GM11168 (cell line): ENCODE measurements around the gene IQGAP2.

ENCODE experiments used
- in situ Hi-C: fragments of 300-500 bp; cut with MboI; formaldehyde crosslinking; loops from one replicate; pipeline ENCODE4 v1.12.0; 2022; ENCODE audit warnings: low sequenced_read_pairs; ENCODE audit not compliant: unreplicated experiment

The IQGAP2 gene

DNA sequence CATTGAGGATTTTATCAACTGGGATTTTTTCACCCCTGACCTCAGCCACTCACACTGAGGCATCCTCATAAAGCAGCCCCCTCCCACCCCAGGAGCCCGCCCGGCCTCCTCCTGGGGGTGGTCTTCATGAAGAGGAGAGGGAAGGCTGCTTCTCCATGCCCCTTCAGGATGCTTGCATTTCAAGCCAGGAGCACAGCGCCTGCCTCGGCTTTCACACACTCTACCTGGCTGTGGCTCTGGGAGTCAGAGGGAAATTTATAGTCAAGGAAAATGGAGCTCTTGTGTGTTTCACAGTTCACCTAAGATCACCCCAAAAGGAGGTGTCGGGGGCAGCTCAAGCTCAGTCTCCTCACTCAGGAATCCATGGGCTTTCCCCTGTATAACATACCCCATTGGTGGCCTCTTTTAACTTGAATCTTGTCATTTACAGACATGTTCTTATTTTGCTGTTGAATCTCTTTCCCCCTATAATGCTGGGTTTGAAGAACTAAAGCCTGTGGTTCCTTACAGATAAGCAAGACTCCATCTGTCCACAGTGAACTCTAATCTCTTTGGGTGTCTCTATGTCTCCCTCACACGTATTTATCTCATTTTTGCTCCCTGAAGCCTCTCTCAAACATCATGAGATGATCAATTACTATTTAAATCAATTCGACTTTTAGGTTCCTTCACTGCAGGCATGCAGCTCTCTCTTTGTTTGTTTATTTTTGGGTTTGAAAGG lies 22.6 kb upstream of the IQGAP2 start:
- in situ Hi-C loops = no loop called here

DNA sequence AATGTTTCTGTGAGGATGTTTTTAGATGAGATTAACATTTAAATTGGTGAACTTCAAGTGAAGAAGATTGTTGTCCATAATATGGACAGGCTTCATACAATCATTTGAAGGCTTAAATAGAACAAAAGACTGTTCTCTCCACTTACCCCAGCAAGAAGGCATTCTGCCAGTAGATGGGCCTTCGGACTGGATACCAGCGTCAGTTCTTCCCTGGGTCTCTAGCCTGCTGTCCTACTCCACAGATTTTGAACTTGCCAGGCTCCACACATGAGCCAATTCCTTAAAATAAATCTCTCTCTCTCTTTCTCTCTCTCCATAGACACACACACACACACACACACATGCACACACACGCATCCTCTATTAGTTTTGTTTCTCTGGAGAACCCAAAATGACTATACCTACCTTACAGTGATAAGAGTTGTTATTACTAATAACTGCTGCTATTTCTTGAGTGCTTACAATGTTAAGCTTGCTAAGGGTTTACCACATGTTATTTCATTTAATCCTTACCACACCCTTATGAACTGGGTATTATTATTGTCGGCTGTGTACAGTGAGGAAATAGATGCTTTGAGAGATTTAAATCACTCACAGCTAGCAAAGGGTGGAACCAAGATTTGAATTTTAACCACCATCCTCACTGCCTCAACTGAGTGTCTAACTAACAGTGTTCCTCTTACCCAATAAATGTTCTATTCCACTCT lies 19.8 kb upstream of the IQGAP2 start:
- in situ Hi-C loops = no loop called here

GRCh38 chr5:76384189-76384588 lies 18.9 kb upstream of the IQGAP2 start:
- in situ Hi-C loops = no loop called here

DNA sequence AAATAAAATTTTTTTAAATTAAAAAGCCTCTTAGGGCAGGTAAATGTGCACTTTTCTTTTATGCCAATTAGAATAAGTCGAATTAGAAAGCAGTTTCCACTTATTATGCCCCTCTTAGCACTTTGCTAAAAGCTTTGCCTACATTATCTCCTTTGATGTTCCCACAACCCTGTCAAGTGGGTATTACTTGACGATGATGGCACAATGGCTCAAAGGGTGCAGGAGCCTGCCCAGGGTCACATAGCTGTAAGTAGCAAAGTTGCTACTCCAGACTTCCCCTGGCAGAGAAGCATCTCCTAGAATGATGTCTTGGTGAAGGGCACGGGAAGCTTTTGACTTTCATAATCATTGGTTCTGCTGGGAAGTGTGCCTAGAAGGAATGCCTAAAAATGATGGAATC lies 18.4 kb upstream of the IQGAP2 start:
- in situ Hi-C loops = no loop called here

GRCh38 chr5:76385540-76385939 lies 17.5 kb upstream of the IQGAP2 start:
- in situ Hi-C loops = no loop called here

DNA sequence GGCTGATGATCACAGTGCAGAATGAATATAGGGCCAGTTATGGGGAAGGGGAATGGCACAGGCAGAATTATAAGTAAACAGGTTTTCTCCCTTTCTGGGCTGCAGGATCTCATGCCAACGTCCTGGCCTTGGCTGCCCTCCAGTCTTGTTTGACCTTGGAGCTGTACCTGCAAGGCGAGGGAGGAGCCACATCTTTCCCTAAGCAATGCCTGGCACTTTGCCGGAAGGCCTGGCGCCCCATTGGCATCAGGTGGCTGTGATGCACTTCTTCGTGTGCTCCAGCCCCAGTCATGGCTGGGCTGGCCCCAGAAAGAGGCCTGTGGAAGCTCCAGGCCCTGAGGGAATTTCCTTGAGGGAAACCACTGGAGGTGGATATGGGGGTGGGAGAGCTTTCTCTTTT lies 16.7 kb upstream of the IQGAP2 start:
- in situ Hi-C loops = no loop called here

DNA sequence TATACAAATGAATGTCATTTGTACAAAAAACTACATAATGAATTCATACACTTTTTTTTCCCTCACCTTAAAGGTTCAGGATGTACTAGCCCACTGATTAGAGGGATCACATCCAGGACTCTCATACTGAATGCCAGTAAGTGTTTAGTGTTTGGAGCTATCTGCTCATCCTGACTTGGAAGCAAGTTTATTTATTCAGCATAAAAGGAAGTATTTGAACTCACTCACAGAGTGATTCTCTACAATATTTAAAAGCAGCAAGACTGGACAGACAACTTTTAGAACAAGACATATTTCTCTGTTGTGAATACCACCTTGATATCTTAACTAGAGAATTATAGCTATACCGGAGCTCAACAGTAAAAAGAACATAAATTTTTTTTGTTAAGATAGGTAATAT lies 14.8 kb upstream of the IQGAP2 start:
- in situ Hi-C loops = no loop called here

DNA sequence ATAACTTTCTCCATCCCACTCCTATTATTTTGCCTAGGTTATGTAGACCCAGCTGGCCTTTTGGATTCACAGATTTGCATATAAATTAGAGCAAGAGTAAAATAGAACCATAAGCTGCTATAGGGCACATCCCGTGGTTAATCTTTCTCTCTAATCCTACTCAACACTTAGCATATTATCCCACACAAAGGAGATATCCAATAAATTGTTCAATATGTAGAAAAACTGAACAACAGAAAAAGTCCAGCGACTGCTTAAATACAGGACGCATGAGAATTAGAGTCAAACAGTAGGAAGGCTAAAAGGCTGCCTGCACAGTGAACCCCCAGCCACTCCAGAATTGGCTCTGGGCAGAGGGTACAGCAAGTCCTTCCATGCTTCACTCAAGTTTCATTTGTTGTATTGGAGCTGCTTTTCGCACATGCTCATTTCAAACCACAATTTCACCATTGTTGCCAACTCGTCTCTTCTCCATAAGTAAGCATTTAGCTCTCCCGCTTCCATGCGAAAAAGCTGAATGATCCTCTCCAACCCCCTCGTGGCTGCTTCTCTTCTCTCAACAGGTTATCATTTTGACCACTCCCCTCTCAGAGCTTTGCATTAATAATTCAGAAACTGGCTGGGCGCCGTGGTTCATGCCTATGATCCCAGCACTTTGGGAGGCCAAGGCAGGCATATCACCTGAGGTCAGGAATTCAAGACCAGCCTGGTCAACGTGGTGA lies 14.1 kb upstream of the IQGAP2 start:
- in situ Hi-C loops = no loop called here

- in situ Hi-C loops = no loop called here
Observed at GRCh38 chr5:76389513-76390154, 13.5 kb upstream of the IQGAP2 start.

GRCh38 chr5:76391014-76391413 lies 12.1 kb upstream of the IQGAP2 start:
- in situ Hi-C loops = no loop called here

DNA sequence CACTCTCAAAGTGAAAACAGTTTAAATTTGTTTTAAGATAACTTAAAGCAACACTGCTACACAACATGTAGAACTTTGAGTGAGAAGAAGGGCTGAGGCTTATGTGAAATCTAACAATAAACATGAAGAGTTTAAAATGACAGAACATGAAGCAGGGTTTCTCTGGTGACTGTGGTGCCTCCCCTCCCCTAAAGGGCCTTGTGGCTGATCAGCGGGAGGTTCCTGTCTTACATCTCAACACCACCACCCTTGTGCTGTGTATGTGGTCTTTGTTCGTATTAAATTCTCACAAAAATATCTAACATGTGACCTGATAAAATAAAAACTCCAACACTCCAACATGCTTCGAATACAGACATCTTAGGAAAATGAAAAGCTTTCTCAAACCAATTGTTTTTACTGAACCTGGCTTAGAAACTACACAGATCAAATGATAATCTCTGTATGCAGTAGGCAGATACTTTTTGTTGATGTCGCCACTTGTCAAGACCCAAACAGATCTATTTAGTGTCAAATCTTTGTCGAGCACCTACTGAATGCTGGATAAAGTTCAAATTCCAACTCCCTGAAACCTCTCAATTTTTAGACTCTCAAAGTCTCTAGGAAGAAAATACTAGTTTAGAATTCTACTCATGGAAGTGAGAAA lies 9.9 kb upstream of the IQGAP2 start:
- in situ Hi-C loops = no loop called here

GRCh38 chr5:76397200-76397599 lies 5.9 kb upstream of the IQGAP2 start:
- in situ Hi-C loops = no loop called here

DNA sequence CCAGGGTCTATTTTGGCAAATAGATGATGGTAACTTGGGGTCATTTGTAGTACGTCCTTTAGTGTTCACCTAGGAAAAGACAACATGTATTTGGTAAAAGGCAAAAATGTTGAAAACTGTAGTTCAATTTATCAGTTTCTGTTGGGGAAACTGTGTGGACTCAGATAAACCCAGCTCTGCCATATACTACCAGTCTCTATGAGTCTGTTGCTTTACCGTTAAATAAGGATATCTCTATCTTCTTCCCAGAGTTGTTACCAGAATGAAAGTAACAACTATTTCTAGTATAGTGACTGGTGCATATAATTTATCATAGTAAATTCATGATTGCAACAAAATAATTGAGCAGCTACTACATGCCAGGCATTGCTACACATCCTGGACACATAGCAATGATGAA lies 3.8 kb upstream of the IQGAP2 start:
- in situ Hi-C loops = no loop called here

DNA sequence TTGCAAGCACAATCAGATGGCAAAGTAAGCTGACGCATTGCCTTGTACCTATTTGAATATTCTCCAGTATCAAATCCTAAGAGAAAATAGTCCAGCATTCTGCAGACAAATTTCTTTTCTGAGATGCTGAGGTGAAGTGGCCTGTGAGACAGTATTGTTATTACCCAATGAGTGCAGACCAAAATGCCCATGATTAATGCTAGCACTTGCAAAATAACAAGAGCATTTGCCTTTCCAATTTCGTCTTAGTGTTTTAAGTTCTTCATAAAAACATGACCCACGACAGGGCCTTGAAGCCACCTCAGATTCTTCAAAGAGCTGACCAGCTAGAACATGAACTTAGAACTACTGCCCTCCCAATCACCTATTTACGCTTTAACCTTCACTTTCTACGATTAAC lies 2.6 kb upstream of the IQGAP2 start:
- in situ Hi-C loops = no loop called here

DNA sequence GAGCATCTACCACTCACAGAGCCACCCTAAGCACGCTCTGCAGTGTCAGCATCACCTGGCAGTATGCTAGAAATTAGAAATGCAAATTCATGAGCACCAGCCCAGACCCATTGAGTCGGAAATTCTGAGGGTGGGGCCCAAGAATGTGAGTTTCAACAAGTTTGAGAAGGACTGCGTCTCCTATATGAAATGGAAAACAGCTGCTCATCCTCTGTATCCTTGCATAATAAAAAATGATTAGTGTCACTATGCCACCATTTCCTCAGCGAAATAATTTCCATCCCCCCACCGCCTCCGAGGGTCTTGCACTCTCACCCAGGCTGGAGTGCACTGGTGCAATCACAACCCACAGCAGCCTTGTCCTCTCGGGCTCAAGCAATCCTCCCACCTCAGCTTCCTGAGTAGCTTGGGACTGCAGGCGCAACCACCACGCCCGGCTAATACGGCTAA lies 1.3 kb upstream of the IQGAP2 start:
- in situ Hi-C loops = no loop called here

DNA sequence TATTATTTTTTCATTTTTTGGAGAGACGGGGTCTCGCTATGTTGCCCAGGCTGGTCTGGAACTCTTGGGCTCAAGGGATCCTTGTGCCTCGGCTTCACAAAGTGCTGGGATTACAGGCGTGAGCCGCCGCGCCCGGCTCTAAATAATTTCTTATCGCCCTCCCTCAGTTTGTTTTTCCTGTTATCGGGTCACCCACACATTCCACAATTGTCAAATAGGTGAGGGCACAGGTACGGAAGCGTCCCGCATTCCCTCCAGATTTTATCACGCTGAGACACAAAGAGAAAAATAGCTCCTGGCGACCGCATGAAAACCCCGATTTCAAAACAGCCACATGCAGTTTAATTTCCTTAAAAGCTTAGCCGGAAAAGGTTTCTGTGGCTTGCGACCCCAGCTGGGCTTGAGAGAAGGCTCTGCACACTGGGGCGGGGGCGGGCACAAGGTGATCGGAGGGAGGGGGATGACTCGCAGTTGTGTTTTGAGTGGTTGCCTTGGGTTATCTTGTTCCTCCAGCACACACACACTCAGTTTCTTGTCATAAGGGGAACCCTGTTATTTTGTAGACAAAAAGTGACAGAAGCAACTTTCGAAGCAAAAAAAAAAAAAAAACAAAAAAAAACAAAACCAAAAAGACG lies 717 bp upstream of the IQGAP2 start:
- in situ Hi-C loops = no loop called here

GRCh38 chr5:76403766-76404222 lies 709 bp downstream of the IQGAP2 start:
- in situ Hi-C loops = no loop called here

- in situ Hi-C loops = no loop called here
Observed at GRCh38 chr5:76404223-76405211, 1.4 kb downstream of the IQGAP2 start.

GRCh38 chr5:76406014-76406413 lies 2.9 kb downstream of the IQGAP2 start:
- in situ Hi-C loops = no loop called here
